Activated T-cell treated with anti-CD3 and anti-CD28 coated beads, Interleukin-2, amount 50 U/mL, for 48 hours (primary cell): ENCODE data around the gene EIF1.
"Not testable (repeated sequence)": the region's sequence is repeated elsewhere in the genome, so short reads cannot be mapped to it uniquely, and the experiment has no call there.

Source experiments
- DNase-seq, 2 experiments: peaks; one replicate each; pipeline ENCODE4 v3.0.0-alpha.2; 2020

Gene EIF1

DNA sequence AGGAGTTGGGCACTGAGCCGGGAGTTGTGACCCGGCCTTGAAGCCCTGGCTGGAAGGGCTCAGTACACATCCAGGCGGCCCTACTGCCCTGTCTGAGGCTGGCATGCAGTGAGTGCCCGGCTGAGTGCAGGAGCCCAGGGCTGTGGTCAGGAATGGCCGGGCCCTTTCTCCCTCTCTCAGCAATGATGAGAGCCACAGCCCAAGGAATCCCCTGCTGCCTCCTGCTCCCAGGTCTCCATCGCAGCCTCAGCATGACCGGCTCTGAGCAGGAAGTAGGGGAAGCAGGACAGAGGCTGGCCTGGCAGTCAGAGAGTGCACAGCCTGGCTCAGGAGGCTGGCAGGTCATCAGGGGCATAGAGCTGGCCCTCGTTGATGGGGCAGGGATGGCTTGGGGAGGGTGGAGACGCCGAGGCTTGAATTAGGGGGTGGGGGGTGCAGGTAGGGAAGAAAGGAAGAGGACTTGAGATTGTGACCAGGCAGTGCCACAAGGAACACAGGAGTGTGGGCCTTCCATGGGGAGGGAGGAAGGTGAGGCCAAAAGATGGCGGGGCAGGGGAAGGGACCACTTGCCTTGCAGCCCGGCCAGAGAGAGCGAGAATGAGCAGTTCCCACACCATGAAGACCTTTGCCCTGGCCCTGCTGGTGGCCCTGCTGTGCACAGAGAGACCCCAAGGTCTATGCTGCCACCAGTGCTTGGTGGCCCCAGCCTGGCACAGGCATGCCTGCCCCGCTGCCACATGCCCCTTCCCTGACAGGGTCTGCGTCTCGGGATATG, 32.2 kb upstream of the EIF1 start:
- no peak for DNase-seq

DNA sequence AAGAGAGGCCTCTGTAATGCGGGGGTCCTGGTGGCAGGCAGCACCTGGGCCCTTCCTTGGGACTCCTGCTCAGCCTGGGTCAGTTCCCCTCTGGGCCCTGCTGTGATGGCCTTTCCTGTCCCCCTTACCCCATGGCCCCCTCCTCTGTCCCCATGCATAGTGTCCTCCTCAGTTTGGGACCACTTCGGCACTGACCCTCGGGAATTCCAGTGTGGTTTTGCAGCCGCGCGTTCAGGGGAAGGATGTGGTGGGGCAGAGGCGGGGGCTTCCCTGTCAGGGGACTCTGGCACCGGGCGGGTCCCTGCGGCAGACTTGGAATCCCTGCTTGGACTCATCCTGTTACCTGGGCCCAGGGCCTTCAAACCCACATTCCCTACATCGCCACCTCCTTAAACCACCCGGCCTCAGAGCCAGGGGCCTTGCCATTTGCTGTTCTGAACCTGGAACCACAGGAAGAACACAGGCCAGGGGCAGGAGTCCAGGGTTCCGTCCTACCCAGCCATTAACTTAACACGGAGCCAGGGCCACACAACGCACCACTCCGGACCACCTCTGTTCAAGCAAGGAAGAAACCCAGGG, 31.4 kb upstream of the EIF1 start:
- no peak for DNase-seq

DNA sequence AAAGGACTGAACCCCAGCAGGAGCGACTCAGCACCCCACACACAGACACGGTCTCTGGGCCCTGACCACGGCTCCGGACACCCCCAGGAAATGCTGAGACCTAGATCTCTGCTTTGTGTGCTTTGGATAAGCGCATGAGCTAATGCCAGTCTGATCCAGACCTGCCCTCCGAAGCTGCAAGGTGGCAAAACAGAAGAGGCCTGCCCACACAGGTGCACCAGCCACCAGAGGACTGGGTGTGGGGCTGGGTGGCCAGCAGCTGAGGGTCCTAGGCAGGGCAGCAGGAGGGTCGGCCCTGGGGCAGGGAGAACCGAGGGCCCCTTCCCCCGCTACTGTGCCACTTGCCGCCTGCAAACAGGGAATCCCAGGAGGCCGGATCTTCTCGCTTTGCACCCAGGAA, 30.7 kb upstream of the EIF1 start:
- DNase-seq = no peak

DNA sequence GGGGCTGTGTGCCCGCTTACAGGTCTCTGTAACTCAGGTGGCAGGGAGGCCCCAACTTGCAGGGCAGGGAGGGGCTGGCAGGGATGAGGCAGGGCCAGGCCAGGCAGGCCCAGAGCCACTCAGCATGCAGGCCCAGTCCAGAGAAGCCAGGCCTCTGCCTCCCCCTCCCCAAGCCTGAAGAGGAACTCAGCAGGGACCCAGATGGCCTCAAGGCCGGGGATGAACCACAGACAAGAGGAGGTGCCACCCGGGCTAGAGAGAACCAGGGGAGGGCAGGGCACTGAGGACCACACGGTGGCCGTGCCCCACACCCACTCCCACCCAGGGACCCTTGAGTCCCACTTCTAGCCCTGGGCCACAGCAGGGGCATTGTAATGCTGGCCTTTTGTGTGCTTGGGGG, 29.8 kb upstream of the EIF1 start:
- no peak for DNase-seq

DNA sequence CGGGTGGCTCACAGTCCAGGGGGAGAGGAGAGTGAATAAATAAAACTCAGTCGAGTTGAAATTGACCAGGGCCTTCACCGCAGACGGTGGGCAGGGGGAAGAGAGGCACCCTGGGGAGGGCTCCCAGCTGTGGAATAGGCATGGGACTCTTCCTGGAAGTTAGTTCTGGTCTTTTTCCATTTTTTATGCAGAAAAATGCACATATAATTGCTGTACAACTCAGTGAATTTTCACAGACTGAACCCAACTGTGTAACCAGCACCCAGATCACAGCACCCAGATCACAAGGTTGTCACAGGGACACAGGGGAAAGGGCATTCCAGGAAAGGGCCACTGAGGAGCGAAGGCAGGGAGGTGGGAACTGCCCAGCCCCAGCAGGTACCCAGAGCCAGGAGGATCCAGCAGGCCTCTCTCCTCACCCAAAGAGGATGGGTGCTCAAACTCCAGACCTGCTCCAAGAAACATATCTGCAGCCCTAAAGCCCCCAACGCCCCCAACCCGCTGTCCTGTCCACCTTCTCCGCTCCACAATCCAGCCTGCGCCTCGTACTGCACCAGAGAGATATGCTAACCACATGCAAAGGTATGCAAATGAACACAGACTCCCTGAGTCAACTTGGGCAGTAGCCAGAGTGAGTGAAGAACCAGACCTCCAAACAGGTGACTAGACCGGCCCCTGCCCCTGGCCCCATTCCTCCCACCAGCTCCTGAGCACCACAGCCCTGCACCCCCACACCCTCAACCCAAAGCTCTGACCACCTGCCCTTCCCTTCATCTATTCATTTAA, 29.1 kb upstream of the EIF1 start:
- no peak for DNase-seq

DNA sequence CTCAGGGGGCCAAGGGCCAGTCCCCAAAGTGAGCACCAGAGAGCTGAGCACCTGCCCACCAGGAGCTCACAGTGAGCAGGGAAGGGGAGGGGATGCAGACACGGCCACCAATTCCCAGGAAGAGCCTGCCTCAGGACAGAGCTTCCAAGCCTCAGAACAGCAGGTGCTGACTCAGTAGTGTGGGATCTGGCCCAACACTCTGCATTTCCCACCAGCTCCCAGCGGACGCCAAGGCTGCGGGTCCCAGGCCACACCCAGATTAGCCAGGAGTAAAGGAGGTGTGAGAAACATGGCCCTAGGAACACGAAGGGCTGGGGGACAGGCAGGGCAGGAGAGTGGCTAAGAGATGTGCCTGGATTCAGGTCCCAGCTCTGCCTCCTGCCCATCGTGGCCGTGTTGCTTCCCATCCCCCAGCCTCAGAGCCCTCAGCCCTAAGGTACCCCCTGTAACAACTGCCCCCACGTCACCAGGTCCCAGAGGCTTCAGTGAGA, 28.4 kb upstream of the EIF1 start:
- no peak for DNase-seq

DNA sequence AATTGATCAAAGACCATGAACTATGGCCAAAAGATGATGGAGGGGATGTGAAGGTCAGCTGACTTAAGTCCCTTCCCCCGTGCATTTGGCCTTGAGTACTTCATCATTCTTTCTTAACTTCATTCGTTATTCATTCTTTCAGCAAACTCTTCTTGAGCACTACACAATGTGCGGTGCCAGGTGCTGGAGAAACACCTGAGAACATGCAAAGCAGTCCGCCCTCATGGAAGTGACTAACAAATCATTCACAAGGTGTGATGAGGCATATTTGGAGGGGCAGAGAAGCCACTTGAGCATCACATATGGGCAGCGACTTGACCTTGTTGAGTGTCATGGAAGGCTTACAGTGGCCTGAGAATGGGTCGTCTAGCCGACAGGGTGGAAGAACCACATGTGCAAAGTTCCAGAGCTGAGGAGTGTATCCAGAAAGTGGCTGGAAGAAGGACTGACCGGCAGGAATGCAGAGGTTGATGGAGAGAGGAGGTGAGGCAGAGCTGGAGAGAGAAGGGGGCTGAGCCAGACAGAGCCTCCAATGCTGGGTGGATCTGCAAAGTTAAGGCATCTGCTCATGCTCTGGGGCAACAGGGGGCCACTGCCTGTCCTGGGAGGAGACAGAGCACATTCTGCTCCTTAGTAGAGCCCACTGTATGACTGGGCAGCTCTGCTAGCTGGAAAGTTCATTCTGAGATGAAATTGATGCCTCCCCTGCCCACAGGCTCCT, 25.1 kb upstream of the EIF1 start:
- DNase-seq = no peak

DNA sequence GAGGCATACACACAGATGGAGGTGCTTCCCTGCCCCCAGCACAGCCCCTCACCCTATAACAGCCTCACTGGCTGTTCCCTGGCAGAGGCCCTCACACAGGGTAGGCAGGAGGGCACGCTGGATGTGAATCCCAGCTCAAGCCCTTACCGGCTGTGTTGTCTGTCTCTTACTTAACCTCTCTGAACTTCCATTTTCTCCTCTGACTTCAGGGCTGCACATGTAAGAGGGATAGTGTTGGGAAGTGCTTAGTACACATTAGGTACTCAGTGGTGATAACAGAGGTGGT, 24.6 kb upstream of the EIF1 start:
- DNase-seq = no peak

DNA sequence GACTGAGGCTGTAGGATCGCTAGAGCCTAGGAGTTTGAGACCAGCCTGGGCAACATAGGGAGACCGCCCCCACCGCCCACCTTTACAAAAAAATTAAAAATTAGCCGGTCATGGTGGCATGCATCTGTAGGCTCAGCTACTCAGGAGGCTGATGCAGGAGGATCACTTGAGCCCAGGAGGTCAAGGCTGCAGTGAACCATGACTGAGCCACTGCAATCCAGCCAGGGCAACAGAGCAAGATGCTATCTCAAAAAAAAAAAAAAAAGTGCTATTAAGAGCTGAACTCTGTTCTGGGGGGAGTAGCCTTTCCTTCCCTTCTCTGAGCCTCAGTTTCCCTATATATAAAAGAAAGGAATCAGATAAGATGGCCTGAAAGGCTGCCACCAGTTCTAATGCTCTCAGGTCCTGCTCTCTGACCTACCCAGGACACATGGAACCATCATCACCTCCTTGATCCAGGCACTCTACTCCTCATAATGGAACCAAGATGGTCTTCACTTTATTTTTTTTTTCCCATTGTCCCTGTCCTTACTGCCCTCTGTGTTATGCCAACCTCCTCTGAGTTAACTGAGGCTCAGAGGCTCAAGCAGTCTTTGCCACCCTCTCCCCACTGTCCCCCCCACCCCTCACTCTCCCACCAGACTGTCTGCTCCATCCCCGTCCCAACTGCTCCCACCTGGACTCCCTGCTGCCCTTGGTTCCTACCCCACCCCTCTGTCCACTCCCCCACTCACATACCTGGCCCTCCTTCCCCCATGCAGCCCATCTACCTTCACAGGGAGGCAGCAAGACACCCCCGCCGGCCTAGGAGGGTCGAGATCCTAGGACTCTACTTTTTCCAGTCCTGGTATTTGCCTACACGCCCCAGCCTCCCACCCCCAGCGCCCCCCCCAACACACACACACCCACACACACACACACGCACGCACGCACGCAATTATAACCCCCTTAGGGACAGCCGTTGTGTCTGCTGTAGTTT, 23.8 kb upstream of the EIF1 start:
- no peak for DNase-seq

DNA sequence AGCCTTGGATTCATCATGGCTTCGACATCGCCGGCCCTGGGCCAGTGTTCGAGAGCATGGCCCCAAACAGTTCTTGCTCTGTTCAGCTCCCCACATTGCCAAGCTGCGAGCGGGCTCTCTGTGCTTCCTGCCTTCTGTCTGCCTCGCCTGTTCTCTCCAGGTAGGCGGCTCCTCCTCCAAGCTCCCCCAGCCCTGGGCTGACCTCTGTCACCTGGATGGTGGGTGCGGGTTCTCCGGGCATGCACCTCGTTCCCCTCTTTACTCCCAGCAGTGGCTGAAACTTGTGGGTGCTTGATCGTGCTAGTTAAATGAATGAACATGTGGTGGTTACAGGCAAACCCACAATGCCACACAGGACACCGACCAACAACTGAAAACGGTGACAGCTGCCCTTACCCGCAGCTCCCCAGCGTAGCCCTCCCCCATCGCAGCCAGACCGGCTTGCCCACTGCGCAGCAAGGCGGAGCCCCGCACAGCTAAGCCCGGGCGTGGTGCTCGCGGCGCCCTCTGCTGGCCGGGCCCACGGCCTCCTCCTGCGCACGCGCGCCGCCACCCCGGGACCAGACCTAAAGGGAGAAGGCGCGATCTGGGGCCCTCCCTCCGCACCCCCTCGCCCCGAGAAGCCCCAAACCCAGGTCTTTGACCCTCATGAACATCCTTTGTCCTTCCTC, 23.0 kb upstream of the EIF1 start:
- DNase-seq = peak; percentile 93 to 96

DNA sequence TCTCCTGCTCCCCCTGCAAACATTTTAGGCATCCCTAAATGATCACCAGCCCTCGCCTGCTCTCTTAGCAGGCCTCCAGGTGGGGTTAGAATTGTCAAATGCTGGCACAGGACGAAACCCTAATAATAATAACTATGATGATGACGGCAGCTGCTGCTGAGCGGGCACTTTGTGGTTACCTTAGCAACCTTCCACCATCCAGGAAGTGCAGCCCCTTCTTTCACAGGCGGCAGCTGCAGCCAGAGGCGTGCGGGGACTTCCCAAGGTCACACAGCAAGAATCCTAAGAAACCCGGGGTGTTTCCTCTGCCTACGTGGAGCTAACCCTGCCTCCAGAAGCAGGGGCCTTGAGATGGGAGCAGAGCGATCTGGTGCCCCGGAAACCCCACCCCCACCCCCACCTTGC, 22.4 kb upstream of the EIF1 start:
- no peak for DNase-seq

DNA sequence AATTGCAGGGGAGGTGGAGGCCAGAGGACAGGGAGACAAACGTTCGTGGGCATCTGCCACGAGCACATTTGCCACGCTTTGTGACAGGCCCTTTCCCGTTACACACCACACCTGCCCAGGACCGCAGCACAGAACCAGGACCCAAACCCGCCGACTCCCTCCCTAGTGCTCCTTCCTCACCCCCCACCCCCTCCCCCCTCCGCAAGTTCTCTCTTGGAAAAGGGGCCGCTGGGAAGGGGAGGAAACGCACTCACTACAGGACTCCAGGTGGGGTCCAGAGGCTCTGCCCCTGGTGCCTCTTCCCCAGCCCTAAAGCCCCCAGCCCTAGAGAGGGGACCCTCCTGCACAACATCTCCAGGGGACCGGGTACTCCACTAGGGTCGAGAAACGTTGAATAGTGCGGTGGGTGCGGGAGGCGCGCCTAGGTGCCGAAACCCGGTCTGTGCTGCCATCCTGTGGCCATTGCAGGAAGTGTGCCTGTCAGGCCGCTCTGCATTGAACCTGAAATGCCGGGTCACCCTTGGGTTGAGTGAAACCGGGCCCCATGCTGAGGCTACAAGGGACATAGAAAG, 21.9 kb upstream of the EIF1 start:
- DNase-seq = peak; percentile 94

DNA sequence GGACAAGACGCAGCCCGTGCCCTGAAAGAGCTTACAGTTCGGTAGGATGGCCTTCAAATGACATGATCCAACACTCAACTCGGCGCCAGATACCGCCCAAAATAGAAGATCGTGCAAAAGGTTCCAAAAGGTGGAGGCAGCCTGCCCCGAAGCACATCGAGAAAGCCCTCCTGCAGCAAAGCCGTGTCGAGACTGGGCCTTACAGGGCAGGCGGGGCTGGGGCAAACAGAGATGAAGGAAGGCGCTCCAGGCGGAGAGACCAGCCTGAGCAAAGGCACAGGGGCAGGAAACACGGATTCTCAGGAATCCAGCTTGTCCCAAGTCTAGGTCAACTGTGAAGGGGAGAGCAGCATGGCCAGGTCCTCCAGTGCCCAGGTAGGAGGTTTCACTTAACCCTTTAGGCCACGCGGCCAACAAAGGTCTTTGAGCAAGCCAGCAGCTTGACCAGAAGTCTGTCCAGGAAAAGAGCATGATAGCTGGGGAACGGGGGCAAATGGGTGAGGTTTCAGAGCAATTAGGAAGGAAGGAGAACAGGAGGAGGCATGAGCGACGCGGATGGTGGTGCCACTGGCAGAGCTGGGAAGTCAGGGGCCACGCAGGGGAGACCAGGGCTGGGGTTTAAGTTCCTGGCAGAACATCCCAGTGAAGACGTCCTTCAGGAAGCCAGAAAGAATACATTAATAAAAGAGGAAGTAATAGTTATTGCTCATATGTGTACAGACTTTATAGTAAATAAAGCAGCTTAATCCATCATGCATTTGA, 21.2 kb upstream of the EIF1 start:
- DNase-seq = no peak

DNA sequence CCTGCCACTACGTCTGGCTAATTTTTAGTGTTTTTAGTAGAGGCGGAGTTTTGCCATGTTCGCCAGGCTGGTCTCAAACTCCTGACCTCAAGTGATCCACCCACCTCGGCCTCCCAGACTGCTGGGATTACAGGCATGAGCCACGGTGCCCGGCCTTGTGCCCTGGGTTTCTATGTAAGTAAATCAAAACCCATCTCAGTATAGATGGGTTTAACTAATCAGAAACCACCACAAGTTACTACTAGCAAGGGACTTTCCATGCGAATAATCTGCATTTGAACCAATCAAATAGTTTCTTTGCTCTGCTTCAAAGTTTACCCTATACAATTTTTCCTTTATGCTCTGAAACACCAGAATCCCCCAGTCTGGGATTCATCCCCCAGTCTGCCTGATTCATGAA, 16.5 kb upstream of the EIF1 start:
- no peak for DNase-seq

DNA sequence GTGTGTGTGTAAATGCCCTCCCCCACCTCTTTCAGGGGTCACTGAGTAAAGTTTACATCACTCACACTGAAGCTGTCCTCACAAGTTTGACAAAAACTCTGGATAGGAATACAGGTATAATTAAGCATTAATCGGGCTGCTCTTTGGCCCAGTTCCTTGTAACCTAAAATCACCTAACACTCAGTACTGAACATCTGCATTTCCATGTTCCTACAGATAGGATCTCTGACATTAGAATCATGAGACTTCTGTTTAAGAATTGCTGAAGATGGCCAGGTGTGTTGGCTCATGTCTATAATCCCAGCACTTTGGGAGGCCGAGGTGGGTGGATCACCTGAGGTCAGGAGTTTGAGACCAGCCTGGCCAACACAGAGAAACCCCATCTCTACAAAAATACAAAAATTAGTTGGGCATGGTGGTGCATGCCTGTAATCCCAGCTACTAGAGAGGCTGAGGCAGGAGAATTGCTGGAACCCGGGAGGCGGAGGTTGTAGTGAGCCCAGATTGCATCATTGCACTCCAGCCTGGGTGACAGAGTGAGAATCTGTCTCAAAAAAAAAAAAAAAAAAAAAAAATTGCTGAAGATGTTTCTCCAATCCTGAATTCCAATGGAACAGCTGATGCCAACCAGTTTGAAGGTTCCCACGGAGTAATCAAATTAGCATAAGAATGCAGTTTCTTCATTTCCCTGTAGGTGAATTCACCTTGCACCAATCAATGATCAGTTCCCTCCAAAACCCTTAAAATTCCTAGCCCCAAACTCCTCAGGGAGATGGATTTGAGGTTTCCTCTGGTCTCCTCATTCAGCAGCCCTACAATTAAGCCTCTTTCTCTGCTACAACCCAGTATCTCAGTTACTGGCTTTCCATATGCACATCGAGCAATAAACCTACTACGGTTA, 13.3 kb upstream of the EIF1 start:
- DNase-seq = not testable (repeated sequence)

DNA sequence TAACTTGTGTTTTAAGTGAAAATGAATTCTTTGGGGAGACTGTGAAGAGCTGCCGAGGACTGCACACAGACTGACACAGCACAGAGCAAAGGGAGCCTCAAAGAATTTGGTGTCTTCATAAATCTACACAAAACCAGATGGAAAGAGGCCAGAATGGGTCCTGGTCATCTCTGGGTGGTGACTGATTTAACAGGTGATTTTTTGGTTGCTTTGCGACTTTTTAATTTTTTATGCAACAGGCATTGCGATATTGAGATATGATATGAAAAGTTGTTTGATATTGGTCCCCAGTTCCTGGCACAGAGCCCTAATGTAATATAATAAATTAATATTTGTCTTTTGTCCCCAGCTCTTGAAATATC, 12.6 kb upstream of the EIF1 start:
- no peak for DNase-seq

DNA sequence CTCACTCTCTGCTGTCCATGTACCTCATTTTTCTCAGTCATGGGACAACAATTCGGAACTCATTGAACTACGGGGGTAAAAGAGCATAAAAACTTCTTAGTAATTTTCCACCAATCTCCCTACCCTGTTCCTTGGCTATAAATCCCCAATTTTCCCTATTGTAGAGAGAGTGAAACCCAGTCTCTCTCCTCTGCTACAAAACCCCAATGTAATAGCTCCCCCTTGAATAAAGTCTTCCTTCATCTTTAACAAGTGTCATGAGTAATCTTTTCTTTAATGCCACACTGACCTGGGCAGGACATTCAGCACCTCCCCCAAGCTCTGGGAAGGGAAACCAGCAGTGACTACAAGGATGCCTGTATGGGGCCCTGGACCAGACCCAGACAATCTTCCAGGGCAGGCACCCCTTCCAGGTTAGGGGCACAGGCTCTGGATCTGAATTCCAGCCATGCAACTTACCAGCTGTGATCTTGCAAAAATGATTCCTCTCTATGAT, 10.2 kb upstream of the EIF1 start:
- DNase-seq = no peak

DNA sequence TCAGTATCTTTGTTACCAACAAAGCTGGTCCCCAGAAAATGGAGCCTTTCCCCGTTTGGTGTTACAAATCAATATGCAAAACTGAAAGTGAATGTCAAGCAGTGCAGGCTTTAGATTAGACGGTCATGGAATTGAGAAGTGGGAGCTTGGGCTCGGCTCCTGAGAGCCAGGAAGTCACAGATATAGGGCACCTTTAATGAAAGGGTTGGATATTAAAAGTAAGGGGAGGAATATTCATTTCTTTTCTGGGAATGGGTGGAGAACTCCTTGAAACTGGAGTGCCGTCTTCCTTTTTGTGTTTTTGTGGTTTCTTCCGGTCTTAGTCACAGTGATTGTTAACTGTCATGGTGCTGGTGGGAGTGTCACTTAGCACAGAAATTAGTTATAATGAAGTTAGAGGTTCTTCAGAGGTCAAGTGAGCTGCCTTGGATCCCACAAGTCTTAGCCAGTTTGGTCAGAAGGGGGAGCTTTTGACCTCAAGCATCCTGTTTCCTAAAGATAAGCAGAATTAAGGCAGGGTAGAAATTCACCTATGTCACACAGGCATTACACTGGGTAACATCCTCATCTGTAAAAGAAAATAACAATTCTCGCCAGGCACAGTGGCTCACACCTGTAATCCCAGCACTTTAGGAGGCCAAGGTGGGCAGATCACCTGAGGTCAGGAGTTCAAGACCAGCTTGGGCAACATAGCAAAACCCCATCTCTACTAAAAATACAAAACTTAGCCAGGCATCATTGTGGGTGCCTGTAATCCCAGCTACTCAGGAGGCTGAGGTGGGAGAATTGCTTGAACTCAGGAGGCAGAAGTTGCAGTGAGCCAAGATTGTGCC, 9.6 kb upstream of the EIF1 start:
- DNase-seq = peak; percentile 63 to 67
